Skin epidermis (tissue), 12 donors: ENCODE measurements around the gene HGS.
A peak's percentile ranks its signal among the peaks of the same experiment; 100 is the strongest.

Experiments used
- H3K27ac ChIP-seq, 21 experiments: fragments of 200-600 bp; sonication (generic) in 11 of 21; one replicate each; pipeline ENCODE4 v1.5.0; 2020; ENCODE audit warnings: mild to moderate bottlenecking in 3 of 21, inconsistent platforms in 2 of 21, moderate library complexity in 2 of 21
- H3K4me3 ChIP-seq, 7 experiments: fragments of 200-600 bp; sonication (generic) in 2 of 7; one replicate each; pipeline ENCODE4 v1.5.0; 2020; ENCODE audit warnings: inconsistent platforms in 2 of 7, mild to moderate bottlenecking in 2 of 7, moderate library complexity in 1 of 7

The HGS gene

GRCh38 chr17:81714412-81715106, 30.7 kb downstream of the HGS start:
- no peak overlapping the region for H3K27ac ChIP-seq
- H3K4me3 ChIP-seq = no peak overlapping the region

GRCh38 chr17:81715107-81715871, 31.5 kb downstream of the HGS start:
- H3K4me3 ChIP-seq = no peak overlapping the region
- no peak overlapping the region for H3K27ac ChIP-seq

DNA sequence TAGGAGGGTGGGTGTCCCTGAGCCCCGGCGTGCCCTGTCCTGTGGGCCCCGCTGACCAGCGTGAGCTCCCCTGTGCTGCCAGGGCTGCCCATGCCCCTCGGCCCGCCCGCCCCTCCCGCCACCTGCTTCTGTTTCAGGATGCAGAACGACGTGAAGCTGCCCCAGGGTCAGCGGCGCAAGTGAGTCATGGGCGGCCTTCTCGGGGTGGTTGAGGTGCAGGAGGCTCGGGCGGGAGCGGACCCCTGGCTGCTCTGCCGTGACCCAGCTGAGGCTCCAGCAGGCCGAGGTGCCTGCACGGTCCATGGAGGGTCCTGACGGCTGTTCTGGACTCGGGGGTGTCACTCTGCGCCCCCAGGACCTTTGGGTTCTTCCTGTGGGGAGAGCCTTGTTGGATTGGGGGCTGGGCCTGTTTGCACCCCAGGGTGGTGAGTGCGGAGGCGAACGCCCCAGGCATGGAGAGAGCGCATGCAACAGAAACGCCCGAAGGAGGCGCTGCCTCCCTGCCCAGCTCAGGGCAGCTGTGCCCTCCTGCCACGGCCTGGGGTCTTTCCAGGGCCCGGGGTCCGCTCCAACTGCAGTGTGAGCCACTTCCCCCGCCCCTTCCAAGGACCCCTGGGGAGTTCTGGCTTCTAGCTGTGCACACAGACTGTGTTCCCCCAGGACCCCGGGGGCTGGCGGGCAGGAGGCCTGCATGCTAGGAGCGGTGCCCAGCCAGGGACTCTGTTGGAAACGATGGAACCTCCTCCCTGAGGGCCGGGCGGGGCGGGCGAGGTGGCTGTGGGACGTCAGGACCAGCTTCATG, 32.3 kb downstream of the HGS start:
- Histone ChIP-seq H3K27ac (no peak overlapping the region), H3K4me3 (no peak overlapping the region)

DNA sequence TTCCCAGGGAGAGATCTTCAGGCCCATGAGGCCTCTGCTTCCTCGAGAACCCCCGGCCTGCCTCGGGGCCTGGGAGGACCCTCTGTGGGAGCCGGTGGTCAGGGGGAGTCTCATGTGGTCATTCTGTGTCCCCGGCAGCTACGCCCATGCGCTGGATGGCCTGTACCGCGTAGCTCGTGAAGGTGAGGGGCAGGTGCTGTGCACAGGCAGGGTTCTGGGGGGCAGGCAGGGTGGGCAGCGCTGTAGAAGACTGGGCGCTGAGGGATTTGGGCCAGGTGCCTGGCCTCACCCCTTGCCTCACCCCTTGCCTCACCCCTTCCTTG, 32.8 kb downstream of the HGS start:
- H3K4me3 ChIP-seq = no peak overlapping the region
- H3K27ac ChIP-seq = no peak overlapping the region

GRCh38 chr17:81717049-81717765, 33.4 kb downstream of the HGS start:
- Histone ChIP-seq H3K4me3 (no peak overlapping the region), H3K27ac (no peak overlapping the region)

DNA sequence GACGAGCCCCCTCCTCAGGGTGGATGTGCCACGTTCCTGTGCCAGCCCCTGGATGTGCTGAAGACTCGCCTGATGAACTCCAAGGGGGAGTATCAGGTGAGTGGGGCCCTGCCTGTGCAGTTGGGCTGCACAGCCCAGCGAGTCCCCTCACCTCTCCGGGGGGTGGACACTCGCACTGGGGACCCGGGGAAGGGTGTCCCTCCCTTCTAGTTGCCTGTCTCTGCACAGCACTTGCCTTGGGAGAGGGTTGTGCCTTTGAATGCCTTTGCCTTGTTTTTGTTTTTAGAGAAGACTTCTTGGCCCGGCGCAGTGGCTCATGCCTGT, 33.9 kb downstream of the HGS start:
- no peak overlapping the region for H3K4me3 ChIP-seq

GRCh38 chr17:81719410-81720266, 35.8 kb downstream of the HGS start:
- Histone ChIP-seq H3K27ac (no peak overlapping the region), H3K4me3 (no peak overlapping the region)

More for the DNA sequence above, 33.9 kb downstream of the HGS start:
- H3K27ac ChIP-seq = no peak overlapping the region

- Histone ChIP-seq H3K4me3 (no peak overlapping the region), H3K27ac (peak overlapping the region in 1 of 21 experiments; percentile 24)
Measured at GRCh38 chr17:81720267-81721071, 36.7 kb downstream of the HGS start.

GRCh38 chr17:81722184-81723120, 38.6 kb downstream of the HGS start:
- peak overlapping the region in 16 of 21 experiments; percentile 5 to 68 (median 50) for H3K27ac ChIP-seq

DNA sequence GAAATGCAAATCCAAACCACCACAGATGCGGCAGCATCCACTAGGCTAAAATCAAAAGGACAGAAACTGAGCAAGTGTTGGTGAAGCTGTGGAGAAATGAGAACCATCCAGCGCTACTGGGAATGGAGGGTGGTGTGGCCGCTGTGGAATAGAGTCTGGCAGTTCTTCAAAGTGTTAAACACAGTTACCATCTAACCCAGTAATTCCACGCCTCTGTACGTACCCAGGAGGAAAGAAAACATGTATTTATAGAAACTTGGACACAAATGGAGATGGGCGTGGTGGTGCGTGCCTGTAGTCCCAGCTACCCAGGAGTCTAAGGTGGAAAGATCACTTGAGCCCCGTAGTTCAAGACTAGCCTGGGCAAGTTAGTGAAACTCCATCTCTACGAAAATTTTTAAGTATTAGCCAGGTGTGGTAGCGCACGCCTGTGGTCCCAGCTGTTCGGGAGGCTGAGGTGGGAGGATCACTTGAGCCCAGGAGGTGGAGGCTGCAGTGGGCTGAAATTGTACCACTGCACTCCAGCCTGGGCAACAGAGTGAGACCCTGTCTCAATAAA, 39.9 kb downstream of the HGS start:
- no peak overlapping the region for H3K4me3 ChIP-seq
- peak overlapping the region in 13 of 21 experiments; percentile 13 to 65 (median 50) for H3K27ac ChIP-seq

More at GRCh38 chr17:81722184-81723120, 38.6 kb downstream of the HGS start:
- no peak overlapping the region for H3K4me3 ChIP-seq

DNA sequence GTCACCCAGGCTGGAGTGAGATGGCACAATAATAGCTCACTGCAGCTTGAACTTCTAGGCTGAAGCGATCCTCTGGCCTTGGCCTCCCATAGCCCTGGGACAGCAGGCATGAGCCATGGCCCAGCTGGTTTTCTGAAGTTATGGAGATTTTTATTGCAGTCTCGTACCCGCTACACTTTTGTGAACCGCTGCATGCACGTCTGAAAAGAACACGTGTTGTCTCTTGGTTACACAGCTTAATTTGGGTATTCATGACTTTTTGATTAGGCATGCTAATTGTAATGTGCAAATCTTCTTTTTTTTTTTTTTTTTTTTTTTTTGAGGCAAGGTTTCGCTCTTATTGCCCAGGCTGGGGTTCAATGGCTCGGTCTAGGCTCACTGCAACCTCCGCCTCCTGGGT, 41.6 kb downstream of the HGS start:
- Histone ChIP-seq H3K27ac (peak overlapping the region in 1 of 21 experiments; percentile 2), H3K4me3 (no peak overlapping the region)

GRCh38 chr17:81726004-81726403, 42.2 kb downstream of the HGS start:
- H3K4me3 ChIP-seq = no peak overlapping the region
- peak overlapping the region in 2 of 21 experiments; percentile 5 to 45 for H3K27ac ChIP-seq

DNA sequence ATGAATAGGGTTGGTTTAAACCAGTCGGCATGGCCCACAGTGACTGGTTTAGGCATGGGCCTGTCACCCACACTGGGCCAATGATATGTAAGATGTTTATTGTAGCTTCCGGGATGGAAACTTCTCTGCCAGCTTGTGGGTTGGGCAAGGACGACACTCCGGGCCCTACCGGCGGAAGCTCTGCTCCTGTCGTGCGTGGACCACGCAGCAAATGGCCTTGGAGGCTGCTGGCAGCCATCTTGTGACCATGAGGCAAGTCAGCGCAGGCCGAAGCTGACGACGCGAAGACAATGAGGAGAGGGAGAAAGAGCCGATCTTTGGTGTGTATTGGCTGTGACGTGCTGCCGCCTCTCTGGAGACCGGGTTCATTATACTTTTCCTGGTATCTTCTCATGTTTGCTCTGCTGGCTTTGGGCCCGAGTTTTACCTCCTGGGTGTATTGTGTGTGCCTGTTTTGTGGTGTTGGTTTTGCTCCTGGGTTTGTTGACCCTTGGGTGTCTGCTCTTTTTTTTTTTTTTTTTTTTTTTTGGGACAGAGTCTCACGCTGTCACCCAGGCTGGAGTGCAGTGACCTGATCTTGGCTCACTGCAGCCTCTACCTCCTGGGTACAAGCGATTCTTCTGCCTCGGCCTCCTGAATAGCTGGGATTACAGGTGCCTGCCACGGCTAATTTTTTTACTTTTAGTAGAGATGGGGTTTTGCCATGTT, 43.7 kb downstream of the HGS start:
- peak overlapping the region in 3 of 21 experiments; percentile 5 to 9 (median 7) for H3K27ac ChIP-seq

DNA sequence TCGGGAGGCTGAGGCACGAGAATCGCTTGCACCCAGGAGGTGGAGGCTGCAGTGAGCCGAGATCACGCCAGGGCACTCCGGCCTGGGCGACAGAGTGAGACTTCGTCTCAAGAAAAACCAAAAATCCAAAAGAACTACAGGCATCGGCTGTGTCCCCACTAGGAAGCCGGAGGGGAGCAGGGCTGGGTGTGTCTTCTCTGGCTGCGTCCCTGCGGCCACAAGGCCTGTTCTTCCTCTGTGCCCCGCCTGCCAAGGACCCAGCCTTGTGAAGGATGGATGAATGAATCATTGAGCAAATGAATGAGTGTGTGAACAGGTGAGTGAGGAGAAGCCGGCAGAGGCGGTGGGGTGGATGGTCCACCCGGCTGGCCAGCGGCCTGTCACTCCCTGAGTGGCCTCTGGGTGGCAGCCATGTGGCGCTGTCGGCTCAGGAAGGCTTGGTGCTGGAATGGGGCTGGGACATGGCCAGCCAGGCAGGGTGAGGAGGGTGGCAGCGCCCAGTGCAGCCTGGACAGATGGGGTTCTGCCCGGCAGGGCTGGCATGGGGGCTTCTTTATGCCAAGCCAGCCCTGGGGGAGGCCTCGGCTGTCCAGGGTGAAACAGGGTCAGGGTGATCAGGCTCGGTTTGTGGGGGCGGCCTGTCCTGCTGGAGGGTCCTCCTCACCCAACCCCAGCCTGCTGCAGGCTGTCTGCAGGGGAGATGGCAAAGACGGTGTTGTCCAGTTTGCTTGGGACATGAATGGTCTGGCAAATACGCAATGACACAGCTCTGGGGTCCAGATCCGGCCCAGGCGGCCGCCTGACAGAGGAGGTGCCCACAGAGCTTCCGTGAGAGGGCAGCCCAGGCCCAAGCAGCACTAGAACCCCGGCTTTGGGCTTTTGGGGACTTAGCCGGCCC, 49.9 kb downstream of the HGS start:
- H3K4me3 ChIP-seq = no peak overlapping the region
- peak overlapping the region in 12 of 21 experiments; percentile 9 to 87 (median 40) for H3K27ac ChIP-seq

More for the DNA sequence above, 43.7 kb downstream of the HGS start:
- no peak overlapping the region for H3K4me3 ChIP-seq
